GM21717 (cell line): ENCODE data around the gene TOMM20L.

ENCODE experiments used
- ATAC-seq: cut with Tn5 transposase; IDR thresholded peaks from one replicate; pipeline ENCODE4 v1.9.1; 2021; ENCODE audit warnings: mild to moderate bottlenecking, moderate library complexity; ENCODE audit not compliant: unreplicated experiment

Gene TOMM20L

DNA sequence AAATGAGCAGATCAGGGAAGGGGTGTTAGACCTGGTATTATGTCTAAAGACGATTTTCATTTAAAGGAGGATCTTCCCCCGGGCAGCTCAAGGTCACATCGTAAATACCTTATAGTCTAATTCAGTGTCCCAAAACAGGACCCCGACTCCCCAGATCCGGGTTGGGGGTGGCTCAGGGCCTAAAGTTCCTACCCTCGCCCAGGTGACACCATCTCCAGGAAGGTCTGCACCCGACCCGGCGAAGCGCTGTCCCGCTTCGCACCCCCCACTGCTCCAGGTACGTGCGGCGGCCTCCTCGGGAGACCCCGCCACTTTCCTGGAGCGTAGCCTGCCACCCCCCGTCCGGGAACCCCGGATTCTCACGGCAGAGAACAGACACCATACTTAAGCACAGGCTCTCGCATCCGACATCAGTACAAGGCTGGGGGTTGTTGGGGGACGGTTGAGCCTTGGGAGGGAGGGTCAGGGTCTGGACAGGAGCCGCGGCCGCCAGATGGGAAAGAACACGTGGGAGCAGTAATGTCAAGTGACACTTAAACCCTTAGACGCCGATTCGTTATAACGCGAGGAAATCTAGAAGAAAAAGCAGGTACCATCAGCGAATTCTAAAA lies 31.0 kb downstream of the TOMM20L start:
- peak; percentile 49 for ATAC-seq

DNA sequence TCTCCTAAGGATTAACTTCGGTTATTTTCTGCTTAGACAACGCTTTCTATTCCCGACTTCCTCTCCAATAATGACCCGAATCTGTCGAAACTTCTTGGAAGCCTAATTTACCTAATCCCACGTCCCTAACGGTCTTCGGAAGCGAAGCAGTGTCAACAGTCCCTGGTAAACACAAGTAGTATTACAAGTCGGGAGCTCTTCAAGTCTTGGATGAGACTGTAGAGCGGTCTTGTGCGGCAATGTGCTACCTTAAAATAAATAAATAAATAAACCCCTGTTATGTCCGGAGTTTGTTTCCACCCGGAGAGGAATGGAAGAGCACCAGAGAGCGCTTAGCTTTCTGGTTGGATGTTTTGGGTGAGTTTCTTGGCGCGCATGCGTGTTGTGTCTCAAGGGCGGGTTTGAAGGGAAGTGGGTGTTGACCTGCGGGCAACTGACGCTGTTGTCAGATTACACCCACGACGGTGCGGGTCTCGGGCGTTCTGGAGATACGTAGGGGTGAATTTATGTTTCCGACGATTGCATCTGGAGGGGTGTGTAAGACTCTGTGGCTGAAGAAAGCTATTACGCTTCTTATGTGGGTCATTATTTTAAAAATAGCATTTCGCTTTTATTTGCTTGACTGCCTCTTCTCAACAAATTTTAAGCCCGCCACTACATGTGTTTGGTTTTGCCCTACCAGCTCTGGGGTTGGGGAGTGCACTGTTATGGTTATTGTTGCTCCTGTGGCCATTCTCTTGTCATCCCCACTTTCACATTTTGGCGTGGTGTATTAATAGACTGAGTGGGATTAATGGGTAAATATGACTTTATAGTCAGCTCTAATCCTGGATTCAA lies 31.8 kb downstream of the TOMM20L start, which contains the start of the genes KIAA0586 and TIMM9:
TSS of gene KIAA0586 (plus strand) at position 439 of the 837 bp plus-strand sequence. CDS start 546 bp downstream, outside the sequence.
TSS of gene TIMM9 (minus strand) at position 251 of the 837 bp plus-strand sequence. CDS start 15,586 bp downstream, outside the sequence.
- ATAC-seq, result peak; percentile 77

DNA sequence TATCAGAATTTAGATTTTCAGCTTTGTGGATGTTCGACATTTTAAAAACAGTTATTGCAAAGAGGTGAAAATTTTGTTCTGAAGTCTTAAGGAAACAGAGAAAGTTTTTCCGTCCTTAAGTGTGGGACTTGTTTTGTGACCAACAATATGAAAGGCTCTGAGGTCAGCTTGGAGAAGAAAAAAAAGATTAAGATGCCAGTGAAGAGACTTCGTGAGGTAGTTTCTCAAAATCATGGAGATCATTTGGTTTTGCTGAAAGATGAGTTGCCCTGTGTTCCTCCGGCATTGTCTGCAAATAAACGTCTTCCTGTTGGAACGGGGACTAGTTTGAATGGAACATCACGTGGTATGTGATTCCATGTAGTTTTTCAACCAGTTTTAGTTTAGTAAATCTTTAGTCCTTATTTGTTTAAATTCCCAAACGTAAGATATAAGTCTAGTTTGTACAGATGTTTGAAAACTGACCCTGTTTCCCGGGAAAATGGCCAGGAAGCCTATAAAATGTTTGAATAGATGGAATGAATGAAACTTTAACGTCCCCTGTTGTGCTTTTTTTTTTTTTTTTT lies 32.5 kb downstream of the TOMM20L start:
- ATAC-seq, result peak; percentile 10

DNA sequence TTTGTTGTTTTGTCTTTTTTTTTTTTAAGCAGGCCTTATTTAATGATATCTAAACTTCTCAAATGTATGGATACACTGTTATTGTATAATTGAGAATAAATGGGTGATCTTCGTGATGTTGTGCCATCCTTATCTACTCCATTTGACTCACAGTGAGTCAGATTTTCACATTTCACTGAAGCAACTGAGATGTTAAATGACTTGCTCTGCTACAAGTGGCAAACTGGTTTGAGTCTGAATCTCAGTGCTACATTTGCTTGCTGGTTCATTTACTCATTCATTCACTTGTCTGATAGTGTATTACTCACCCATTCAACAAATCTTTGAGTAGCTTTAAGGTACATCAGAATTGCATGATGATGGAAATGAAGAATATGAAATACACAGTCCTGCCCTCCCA lies 34.4 kb downstream of the TOMM20L start:
- ATAC-seq, result no peak

DNA sequence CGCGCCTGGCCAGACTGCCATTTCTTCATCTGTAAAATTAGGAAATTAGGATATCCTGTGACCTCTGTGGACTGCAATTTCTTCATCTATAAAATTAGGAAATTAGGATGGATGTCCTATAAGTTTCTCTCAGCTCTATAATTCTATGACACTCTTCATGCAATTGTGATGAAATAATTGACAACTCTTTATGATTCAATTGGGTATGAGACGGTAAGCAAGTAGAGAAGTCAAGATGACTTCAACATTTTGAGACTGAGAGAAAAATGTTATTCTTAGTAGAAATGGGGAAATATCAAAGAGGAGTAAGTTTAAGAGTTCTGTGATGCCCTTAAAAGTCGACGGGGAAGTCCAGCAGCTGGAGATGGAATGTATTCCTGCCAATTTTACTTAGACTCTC lies 43.7 kb downstream of the TOMM20L start:
- no peak for ATAC-seq

DNA sequence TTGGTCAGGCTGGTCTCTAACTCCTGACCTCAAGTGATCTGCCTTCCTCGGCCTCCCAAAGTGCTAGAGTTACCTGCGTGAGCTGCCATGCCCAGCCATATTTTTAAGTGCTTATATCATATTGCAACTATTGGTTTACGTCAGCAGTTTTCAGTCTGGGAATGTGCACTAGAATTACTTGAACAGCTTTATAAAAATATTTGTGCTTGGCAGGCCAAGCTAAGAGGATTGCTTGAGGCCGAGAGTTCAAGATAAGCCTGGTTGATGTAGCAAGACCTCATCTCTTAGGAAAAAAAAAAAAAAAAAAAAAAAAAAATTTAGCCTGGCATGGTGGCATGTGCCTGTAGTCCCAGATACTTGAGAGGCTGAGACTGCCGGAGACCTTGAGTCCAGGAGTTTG lies 48.9 kb downstream of the TOMM20L start:
- no peak for ATAC-seq

DNA sequence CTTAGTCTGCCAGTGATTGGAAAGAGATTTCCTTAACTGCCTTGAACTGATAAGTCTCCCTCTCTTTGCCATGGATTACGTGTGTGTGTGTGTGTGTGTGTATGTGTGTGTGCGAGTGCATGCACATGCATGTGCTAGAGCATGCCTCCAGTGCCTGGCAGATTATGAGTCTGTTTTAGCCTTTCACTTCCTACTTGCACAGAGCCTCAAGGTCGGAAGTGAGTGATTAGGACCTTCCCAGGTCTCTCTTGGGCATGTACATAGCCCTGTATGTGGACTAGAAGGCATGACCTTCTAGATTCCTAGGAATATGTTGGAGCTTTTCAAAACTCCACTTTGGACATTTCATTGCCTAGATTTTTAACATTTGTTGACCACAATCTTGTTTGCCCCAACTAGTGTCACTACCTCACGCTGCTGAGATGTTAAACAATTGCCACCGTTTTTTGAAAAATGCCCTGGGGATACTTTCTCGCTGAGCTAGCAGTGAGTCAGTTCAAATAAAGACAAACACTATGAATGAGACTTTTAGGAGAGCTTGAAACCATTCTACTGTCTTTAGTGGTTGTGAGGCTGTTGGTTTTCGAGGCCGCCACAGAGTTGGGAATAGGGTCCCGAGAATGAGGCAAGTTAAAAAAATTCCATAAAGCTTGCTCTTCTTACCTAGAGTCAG lies 60.0 kb downstream of the TOMM20L start:
- no peak for ATAC-seq
